ENCODE data around the gene SAMD4B. TPM values are rescaled to one million over a fixed set of nuclear protein-coding genes. Genes with fewer than 3 reads are reported as not detected.

SAMD4B gene, protein sequence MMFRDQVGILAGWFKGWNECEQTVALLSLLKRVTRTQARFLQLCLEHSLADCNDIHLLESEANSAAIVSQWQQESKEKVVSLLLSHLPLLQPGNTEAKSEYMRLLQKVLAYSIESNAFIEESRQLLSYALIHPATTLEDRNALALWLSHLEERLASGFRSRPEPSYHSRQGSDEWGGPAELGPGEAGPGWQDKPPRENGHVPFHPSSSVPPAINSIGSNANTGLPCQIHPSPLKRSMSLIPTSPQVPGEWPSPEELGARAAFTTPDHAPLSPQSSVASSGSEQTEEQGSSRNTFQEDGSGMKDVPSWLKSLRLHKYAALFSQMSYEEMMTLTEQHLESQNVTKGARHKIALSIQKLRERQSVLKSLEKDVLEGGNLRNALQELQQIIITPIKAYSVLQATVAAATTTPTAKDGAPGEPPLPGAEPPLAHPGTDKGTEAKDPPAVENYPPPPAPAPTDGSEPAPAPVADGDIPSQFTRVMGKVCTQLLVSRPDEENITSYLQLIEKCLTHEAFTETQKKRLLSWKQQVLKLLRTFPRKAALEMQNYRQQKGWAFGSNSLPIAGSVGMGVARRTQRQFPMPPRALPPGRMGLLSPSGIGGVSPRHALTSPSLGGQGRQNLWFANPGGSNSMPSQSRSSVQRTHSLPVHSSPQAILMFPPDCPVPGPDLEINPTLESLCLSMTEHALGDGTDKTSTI
- total RNA-seq: 53.0 and 60.7 TPM in 2 replicates

DNA sequence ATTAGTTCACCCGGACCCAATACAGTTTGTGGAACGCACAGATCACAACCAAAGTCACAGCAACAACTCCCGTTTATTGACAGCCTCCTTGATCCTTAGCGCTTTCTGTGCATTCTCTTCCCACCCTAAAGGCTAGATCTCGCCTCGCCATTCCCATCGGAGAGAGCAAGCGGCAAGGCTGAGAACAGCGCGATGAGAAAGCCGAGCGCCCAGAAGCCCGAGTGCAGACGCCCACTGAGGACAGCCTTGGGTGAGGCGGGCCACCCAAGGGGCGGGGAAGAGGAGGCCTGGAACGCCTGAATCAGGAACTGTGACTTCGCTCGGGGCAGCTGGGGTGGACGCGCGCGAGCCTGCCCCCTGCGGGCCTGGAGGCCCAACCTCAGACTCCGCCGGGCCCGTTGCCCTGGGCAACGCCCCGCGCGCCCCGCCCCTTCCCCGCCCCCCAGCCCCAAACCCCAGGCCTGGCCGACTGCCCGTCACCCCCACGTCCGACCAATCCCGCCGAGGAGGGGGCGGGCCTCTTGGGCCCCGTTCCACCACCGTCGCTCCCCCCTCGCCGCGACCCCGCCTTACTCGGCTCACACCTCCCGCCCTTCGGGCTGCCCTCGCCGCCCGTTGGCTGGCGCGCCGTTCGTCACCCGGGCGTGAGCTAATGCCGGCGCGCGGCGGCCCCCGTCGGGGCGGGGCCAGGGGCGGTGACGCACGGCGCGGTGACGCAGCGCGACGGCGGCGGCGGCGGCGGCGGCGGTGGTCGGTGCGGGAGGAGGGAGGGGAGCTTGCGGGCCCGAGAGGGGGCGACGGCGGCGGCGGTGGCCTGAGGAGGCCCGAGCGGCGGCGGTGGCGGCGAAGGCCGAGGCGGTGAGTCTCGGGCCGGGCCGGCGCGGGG lies at the start of gene SAMD4B:
SAMD4B (plus strand) TSS at position 703 of the 886 bp plus-strand sequence. CDS start 14,473 bp downstream, outside the sequence.
- peak; percentile 91 for ATAC-seq (ENCODE audit: low read depth)
- ChIA-PET CTCF (interaction anchor here (1.0 to 2.4 kb wide), 4 partner anchors 9 to 70 kb away, joined by 3 to 15 read pairs (median 7); partner anchors contain the start of genes MED29, PAF1 and PLEKHG2), POLR2A (interaction anchor here (0.6 to 2.8 kb wide), 18 partner anchors 9 to 1417 kb away, joined by 3 to 35 read pairs (median 6); partner anchors contain the start of genes MAP4K1, MED29, PAF1 and PLEKHG2)
- peak; percentile 97 for DNase-seq
- Mint-ChIP-seq H3K4me3 (peak within 1 kb of the TSS; percentile 99), H3K27ac (peak within 1 kb of the TSS; percentile 97), H3K4me1 (peaks cover 69% of the 10 kb centered on the region), H3K27me3 (no peaks in the 10 kb centered on the region), H3K36me3 (ENCODE audit: low read depth) (peaks cover 39% of the 10 kb centered on the region), H3K9me3 (no peaks in the 10 kb centered on the region)
- intact Hi-C loops (cut with micrococcal nuclease): loop anchor here (1.0 to 5.0 kb wide), 7 partner anchors 9 to 215 kb away; partner anchors contain the start of genes EID2B, MED29, PAF1 and PAK4
- TF ChIP-seq, protein P1, sequence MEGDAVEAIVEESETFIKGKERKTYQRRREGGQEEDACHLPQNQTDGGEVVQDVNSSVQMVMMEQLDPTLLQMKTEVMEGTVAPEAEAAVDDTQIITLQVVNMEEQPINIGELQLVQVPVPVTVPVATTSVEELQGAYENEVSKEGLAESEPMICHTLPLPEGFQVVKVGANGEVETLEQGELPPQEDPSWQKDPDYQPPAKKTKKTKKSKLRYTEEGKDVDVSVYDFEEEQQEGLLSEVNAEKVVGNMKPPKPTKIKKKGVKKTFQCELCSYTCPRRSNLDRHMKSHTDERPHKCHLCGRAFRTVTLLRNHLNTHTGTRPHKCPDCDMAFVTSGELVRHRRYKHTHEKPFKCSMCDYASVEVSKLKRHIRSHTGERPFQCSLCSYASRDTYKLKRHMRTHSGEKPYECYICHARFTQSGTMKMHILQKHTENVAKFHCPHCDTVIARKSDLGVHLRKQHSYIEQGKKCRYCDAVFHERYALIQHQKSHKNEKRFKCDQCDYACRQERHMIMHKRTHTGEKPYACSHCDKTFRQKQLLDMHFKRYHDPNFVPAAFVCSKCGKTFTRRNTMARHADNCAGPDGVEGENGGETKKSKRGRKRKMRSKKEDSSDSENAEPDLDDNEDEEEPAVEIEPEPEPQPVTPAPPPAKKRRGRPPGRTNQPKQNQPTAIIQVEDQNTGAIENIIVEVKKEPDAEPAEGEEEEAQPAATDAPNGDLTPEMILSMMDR (IDR thresholded peaks at IDR 0.05): no peak

DNA sequence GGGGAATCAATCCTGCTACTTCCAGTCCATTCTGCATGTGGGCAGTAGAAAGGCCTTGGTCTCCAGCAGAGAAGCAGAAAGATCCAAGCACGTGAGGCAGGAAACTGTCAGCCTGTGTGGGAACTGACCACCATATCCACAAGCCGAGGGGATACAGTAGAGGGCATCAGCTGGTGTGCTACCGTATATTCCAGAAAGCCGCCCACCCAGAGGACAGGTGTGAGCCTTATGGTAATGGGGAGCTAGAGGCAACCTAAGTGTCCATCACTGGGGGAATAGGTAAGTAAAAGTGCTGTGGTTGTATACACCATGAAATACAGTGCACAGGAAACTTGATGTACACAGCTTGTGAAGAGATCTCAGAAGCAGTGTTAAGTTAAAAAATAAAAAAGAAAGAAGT lies 48.8 kb upstream of the SAMD4B start:
- DNase-seq: no peak
- CTCF ChIA-PET: no interaction called here
- Mint-ChIP-seq H3K36me3 (ENCODE audit: low read depth) (no peaks in the 10 kb centered on the region), H3K4me1 (no peaks in the 10 kb centered on the region), H3K27me3 (peaks cover 27% of the 10 kb centered on the region), H3K27ac (no peak overlapping the region), H3K9me3 (no peaks in the 10 kb centered on the region), H3K4me3 (no peak overlapping the region)
- POLR2A ChIA-PET: no interaction called here
- no peak for ATAC-seq (ENCODE audit: low read depth)
- TF ChIP-seq, protein P1 (IDR thresholded peaks at IDR 0.05): no peak
- intact Hi-C loops (cut with micrococcal nuclease): no loop called here

DNA sequence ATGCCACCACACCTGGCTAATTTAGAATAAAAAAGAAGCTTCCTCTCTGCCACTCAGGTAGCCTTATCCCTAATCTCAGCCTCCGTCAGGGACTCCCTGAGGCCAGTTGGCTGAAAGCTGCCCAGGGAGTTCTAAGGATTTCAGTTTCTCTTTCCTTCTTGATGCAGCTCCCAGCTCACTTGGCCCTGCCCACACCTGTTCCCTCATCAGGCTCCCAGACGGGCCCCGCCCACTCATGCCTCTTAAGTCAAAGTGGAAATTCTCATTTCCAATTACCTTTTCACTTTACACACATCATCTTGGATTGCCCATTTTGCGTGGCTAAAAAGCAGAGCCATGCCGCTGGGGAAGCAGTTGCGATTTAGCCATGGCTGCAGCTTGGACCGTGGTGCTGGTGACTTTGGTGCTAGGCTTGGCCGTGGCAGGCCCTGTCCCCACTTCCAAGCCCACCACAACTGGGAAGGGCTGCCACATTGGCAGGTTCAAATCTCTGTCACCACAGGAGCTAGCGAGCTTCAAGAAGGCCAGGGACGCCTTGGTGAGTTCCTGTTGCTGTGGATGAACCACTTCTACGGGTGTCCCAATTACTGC lies 46.1 kb upstream of the SAMD4B start, which contains the start of gene IFNL1:
IFNL1 (plus strand) TSS at position 353 of the 591 bp plus-strand sequence; CDS start at position 368, 15 bp downstream.
- ChIA-PET CTCF (no interaction called here), POLR2A (no interaction called here)
- Mint-ChIP-seq H3K27ac (no peak within 1 kb of the TSS), H3K36me3 (ENCODE audit: low read depth) (no peaks in the 10 kb centered on the region), H3K4me1 (no peaks in the 10 kb centered on the region), H3K27me3 (peaks cover 20% of the 10 kb centered on the region), H3K4me3 (no peak within 1 kb of the TSS), H3K9me3 (no peaks in the 10 kb centered on the region)
- no peak for ATAC-seq (ENCODE audit: low read depth)
- intact Hi-C loops (cut with micrococcal nuclease): no loop called here
- DNase-seq: no peak
- TF ChIP-seq, protein P1 (IDR thresholded peaks at IDR 0.05): no peak

DNA sequence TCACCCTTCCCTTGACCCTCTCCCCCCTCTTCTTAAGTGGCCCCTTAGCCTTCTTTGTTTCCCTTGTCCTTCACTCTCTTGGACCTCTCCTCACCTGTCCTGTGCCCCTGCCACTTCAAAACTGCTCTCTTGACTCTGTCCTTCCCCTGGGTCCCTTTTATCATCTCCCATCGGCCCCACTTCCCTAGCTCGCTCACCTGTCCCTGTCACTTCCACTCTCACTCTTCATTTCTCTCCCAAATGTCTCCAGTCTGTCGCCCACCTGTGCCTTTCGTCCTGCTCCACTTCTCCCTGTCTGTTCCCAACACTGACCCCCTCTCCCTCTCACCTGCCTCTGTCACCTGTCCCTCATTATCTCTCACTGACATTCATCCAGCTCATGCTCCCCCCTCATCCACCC lies 45.3 kb upstream of the SAMD4B start:
- Mint-ChIP-seq H3K27me3 (peaks cover 17% of the 10 kb centered on the region), H3K4me1 (no peaks in the 10 kb centered on the region), H3K27ac (no peak overlapping the region), H3K9me3 (no peaks in the 10 kb centered on the region), H3K36me3 (ENCODE audit: low read depth) (no peaks in the 10 kb centered on the region), H3K4me3 (no peak overlapping the region)
- POLR2A ChIA-PET: no interaction called here
- no peak for DNase-seq
- no peak for ATAC-seq (ENCODE audit: low read depth)
- TF ChIP-seq, protein P1 (IDR thresholded peaks at IDR 0.05): no peak
- CTCF ChIA-PET: no interaction called here
- intact Hi-C loops (cut with micrococcal nuclease): no loop called here

All from activated B cell treated with CpG ODN at 0.5 μM for 24 hours (primary cell).